K562 (cell line): Measurements from ENCODE around the gene FAM227A. TPM values are rescaled to one million over a fixed set of nuclear protein-coding genes. Genes with fewer than 3 reads are reported as not detected.

Experiments used
- ATAC-seq: fragments of 200-7000 bp; cut with Tn5 transposase; 3 replicates; pipeline ENCODE4 v1.9.1; 2020; ENCODE audit warnings: moderate library complexity
- BruUV-seq: library from RNA; stranded (reverse); fragments of 400-500 nt; replicated peaks from 2 replicates; lab custom pipeline; 2021; lab: Mats Ljungman, UMichigan
- CTCF ChIA-PET: fragments of 300-600 bp; formaldehyde crosslinking; extraction: SDS; loops from one replicate; lab custom pipeline; 2021; ENCODE audit warnings: low intra/inter-chr PET ratio; lab: Yijun Ruan, JAX
- POLR2A ChIA-PET: fragments of 300-600, 350-650 bp; sonication (Branson Sonifier 250); formaldehyde crosslinking; extraction: SDS; loops from one replicate; lab custom pipeline; 2021; ENCODE audit warnings: antibody characterized with exemption, inconsistent platforms; lab: Yijun Ruan, JAX
- DNase-seq, 4 experiments: peaks; one replicate each; pipeline versions ENCODE4 v3.0.0 to v3.0.0-alpha.2; 2011 to 2018; ENCODE audit warnings: low spot score in 3 of 4, mixed read lengths in 3 of 4; ENCODE audit errors: extremely low read depth in 1 of 4
- FAIRE-seq: peaks from 2 replicates; lab custom pipeline; 2011; peaks lifted over from hg19 to GRCh38; lab: Jason Lieb, UNC
- H2AFZ ChIP-seq: 2 replicates; pipeline ENCODE4 v1.6.0; 2011; ENCODE audit warnings: low read depth, low read length, control low read depth, inconsistent platforms
- H3K27ac ChIP-seq: fragments of 200-600 bp; 3 replicates; pipeline ENCODE4 v1.8.0; 2011; ENCODE audit warnings: low read depth, mild to moderate bottlenecking, control low read depth, inconsistent platforms, low read length, moderate library complexity, mixed read lengths; ENCODE audit errors: extremely low read depth
- H3K27me3 ChIP-seq, 2 experiments: fragments of 300-600 bp in 1 of 2; 2 replicates in 1 of 2; 3 replicates in 1 of 2; pipeline versions ENCODE4 v1.6.0 to v1.8.0; 2011; ENCODE audit warnings: inconsistent platforms in 2 of 2, low read length in 2 of 2, mild to moderate bottlenecking in 1 of 2, mixed read lengths in 1 of 2, moderate library complexity in 1 of 2; ENCODE audit not compliant: control insufficient read depth in 2 of 2, insufficient read depth in 2 of 2
- H3K36me3 ChIP-seq: fragments of 300-600 bp; 3 replicates; pipeline ENCODE4 v1.8.0; 2011; ENCODE audit warnings: mild to moderate bottlenecking, low read length, inconsistent platforms; ENCODE audit not compliant: control insufficient read depth, insufficient read depth
- H3K4me1 ChIP-seq, 2 experiments: fragments of 200-600 bp in 1 of 2; replicated peaks in 1 of 2; 2 replicates in 1 of 2; 3 replicates in 1 of 2; pipeline versions ENCODE4 v1.5.1 to v1.8.0; 2011; ENCODE audit warnings: inconsistent platforms in 2 of 2, low read length in 2 of 2, mild to moderate bottlenecking in 1 of 2, mixed read lengths in 1 of 2, moderate library complexity in 1 of 2; ENCODE audit not compliant: control insufficient read depth in 2 of 2, insufficient read depth in 2 of 2
- H3K4me2 ChIP-seq: 2 replicates; pipeline ENCODE4 v1.6.1; 2011; ENCODE audit warnings: low read length, control low read depth, inconsistent platforms, mixed read lengths; ENCODE audit not compliant: insufficient read depth
- H3K4me3 ChIP-seq: fragments of 200-600 bp; sonication (generic), shearing (Covaris generic); 2 replicates; pipeline ENCODE4 v1.5.1; 2016; ENCODE audit warnings: control low read depth, inconsistent platforms
- H3K79me2 ChIP-seq: fragments of 200-600 bp; 3 replicates; pipeline ENCODE4 v1.8.0; 2011; ENCODE audit warnings: low read length, inconsistent platforms; ENCODE audit not compliant: control insufficient read depth, insufficient read depth
- H3K9ac ChIP-seq, 2 experiments: 2 replicates each; pipeline versions ENCODE4 v1.6.0 to v1.6.1; 2011; ENCODE audit warnings: low read depth in 2 of 2, low read length in 2 of 2, control low read depth in 1 of 2, inconsistent platforms in 1 of 2, mild to moderate bottlenecking in 1 of 2, mixed read lengths in 1 of 2; ENCODE audit not compliant: insufficient read depth in 1 of 2
- H3K9me1 ChIP-seq: one replicate; pipeline ENCODE4 v1.6.0; 2011; ENCODE audit warnings: inconsistent platforms, mild to moderate bottlenecking, low read length, moderate library complexity; ENCODE audit not compliant: control insufficient read depth, insufficient read depth
- H3K9me3 ChIP-seq: replicated peaks from 2 replicates; pipeline ENCODE4 v1.5.1; 2011; ENCODE audit warnings: low read depth, low read length, inconsistent platforms; ENCODE audit not compliant: control insufficient read depth, insufficient read depth
- H4K20me1 ChIP-seq: replicated peaks from 2 replicates; pipeline ENCODE4 v1.6.1; 2011; ENCODE audit warnings: low read length, inconsistent platforms, mixed read lengths; ENCODE audit not compliant: control insufficient read depth, insufficient read depth
- AFF4 ChIP-seq: sonication (generic); formaldehyde crosslinking; IDR thresholded peaks from 2 replicates; pipeline ENCODE4 v1.8.0; 2023; ENCODE audit warnings: mild to moderate bottlenecking, missing genetic modification reagents
- ATF3 ChIP-seq, 2 experiments: fragments of 450-650 bp in 1 of 2; sonication (generic) in 1 of 2; formaldehyde crosslinking in 1 of 2; IDR thresholded peaks in 1 of 2; conservative IDR thresholded peaks in 1 of 2; 2 replicates each; pipeline versions ENCODE4 v1.6.1 to v1.8.1; 2016 to 2023; ENCODE audit warnings: mild to moderate bottlenecking in 2 of 2, moderate library complexity in 2 of 2, inconsistent platforms in 1 of 2, missing genetic modification reagents in 1 of 2
- CTCF ChIP-seq, 3 experiments: IDR thresholded peaks in 2 of 3; conservative IDR thresholded peaks in 1 of 3; 2 replicates each; pipeline ENCODE4 v1.5.1; 2011 to 2012; ENCODE audit warnings: low read length in 3 of 3, mild to moderate bottlenecking in 3 of 3, control low read depth in 2 of 3, improper control_type of control experiment in 1 of 3, inconsistent platforms in 1 of 3, low read depth in 1 of 3, mixed read lengths in 1 of 3, moderate library complexity in 1 of 3; ENCODE audit not compliant: insufficient read depth in 2 of 3
- FOSL1 ChIP-seq: fragments of 200-800 bp; sonication (Bioruptor generic); conservative IDR thresholded peaks from 2 replicates; pipeline ENCODE4 v1.6.1; 2016; ENCODE audit warnings: missing genetic modification characterization, missing compliant biosample characterization
- HINFP ChIP-seq: fragments of 450-650 bp; conservative IDR thresholded peaks from 2 replicates; pipeline ENCODE4 v1.6.1; 2016; ENCODE audit warnings: missing genetic modification characterization, low read depth, mild to moderate bottlenecking, control low read depth, missing compliant biosample characterization
- PHF8 ChIP-seq: fragments of 200-600 bp; sonication (generic); IDR thresholded peaks from 2 replicates; pipeline ENCODE4 v1.6.1; 2012; ENCODE audit warnings: mixed run types, mild to moderate bottlenecking, inconsistent platforms, low read length, moderate library complexity, borderline replicate concordance
- RBBP5 ChIP-seq: fragments of 200-600 bp; sonication (generic); IDR thresholded peaks from 2 replicates; pipeline ENCODE4 v1.6.1; 2012; ENCODE audit warnings: borderline replicate concordance, mild to moderate bottlenecking, low read length, control low read depth, inconsistent platforms; ENCODE audit not compliant: insufficient read depth, poor library complexity, severe bottlenecking
- SRF ChIP-seq, 2 experiments: fragments of 250-450, 450-650 bp in 1 of 2; sonication (Bioruptor Pico) in 1 of 2; sonication (generic) in 1 of 2; formaldehyde crosslinking; IDR thresholded peaks; 2 replicates each; pipeline versions ENCODE4 v1.5.0 to v1.5.1; 2020 to 2022; ENCODE audit warnings: mild to moderate bottlenecking in 1 of 2, missing genetic modification reagents in 1 of 2
- TGIF2 ChIP-seq: sonication (generic); formaldehyde crosslinking; IDR thresholded peaks from 2 replicates; pipeline ENCODE4 v1.8.1; 2022; ENCODE audit warnings: mild to moderate bottlenecking, missing genetic modification reagents, moderate library complexity
- ZC3H8 ChIP-seq: fragments of 450-650 bp; IDR thresholded peaks from 2 replicates; pipeline ENCODE4 v1.6.1; 2017
- WGBS: fragments of 100-300 bp; shearing (Covaris generic); methylation state at CpG from one replicate; pipeline ENCODE4 v1.1.6; 2016; ENCODE audit warnings: low coverage, mixed read lengths; ENCODE audit not compliant: insufficient coverage; ENCODE audit errors: missing lambda C conversion rate; 5-methylcytosine and 5-hydroxymethylcytosine counted together
- in situ Hi-C: fragments of 300-500 bp; cut with MboI; formaldehyde crosslinking; loops from 4 replicates; pipeline ENCODE4 v1.15.0; 2018; ENCODE audit warnings: inconsistent platforms, mixed read lengths
- intact Hi-C: fragments of 100-400 bp; cut with micrococcal nuclease; formaldehyde crosslinking; loops from 2 replicates; pipeline ENCODE4 v1.14.2; 2022
- polyA plus RNA-seq, 8 experiments: library from polyadenylated mRNA; depleted of rRNA in 4 of 8; stranded (reverse) in 5 of 8; unstranded in 3 of 8; fragments of >200 nt; fragmentation: Nextera tagmentation in 2 of 8; fragmentation: Illumina TruSeq in 1 of 8; extraction: Ambion mirVana in 2 of 8; extraction: Trizol in 1 of 8; gene quantifications; 2 replicates each; pipeline versions ENCODE4 v1.2.1 to v1.2.3, GENCODE V29; 2011 to 2014; ENCODE audit warnings: inconsistent platforms in 1 of 8, missing spikeins in 1 of 8
- total RNA-seq, 7 experiments: library from RNA; depleted of rRNA in 6 of 7; stranded (reverse); fragments of >200 nt in 6 of 7; fragmentation: Illumina TruSeq in 2 of 7; extraction: Trizol in 2 of 7; gene quantifications; 2 replicates each; pipeline versions ENCODE4 v1.2.1 to v1.2.3, GENCODE V29; 2011 to 2021; ENCODE audit warnings: low replicate concordance in 1 of 7

FAM227A gene
- total and polyA plus RNA-seq, 9 of the 15 experiments (the other 6 are each of a cell fraction or from before 2014, with no cell fraction given) = 0.10 to 2.2 (median 0.83) TPM

- Histone ChIP-seq H3K27me3 (no peaks in the 10 kb centered on the region), H3K4me1 (peaks cover 4 to 13% of the 10 kb centered on the region in 2 experiments; a peak in 4 of 5 replicates), H3K9me3 (0 out of 2 replicates have a peak, but pooled peaks cover 1% of the 10 kb centered on the region), H3K4me3 (peak within 1 kb of the TSS; percentile 89), H3K36me3 (peaks cover 41% of the 10 kb centered on the region; the same call in 2 of the 3 replicates), H3K9me1 (no peaks in the 10 kb centered on the region), H2AFZ (peak within 1 kb of the TSS; percentile 94), H4K20me1 (no peaks in the 10 kb centered on the region), H3K27ac (peak within 1 kb of the TSS; percentile 73), H3K79me2 (peaks cover 19% of the 10 kb centered on the region), H3K4me2 (peak within 1 kb of the TSS; percentile 95), H3K9ac (peak within 1 kb of the TSS; percentile 81 to 97)
- ChIA-PET CTCF (no interaction called here), POLR2A (interaction anchor here (0.6 to 1.7 kb wide), 18 partner anchors 9 to 604 kb away, joined by 3 to 12 read pairs (median 4); partner anchors contain the start of gene GTPBP1)
- FAIRE-seq (peak; percentile 62), DNase-seq (peak; percentile 81 to 89 (median 84)), ATAC-seq (peak; percentile 99)
- BruUV-seq = no TSS peak
- WGBS = under 1% methylated on average over 45 of the region's 60 CpGs
- intact Hi-C loops = no loop called here
- in situ Hi-C loops = no loop called here
- TF ChIP-seq AFF4 (CRISPR knock-in tag) (0 out of 2 replicates have a peak, but pooled peaks have one; percentile 33), TGIF2 (CRISPR knock-in tag) (no peak), ZC3H8 (no peak), HINFP (tag) (no peak), FOSL1 (0 out of 2 replicates have a peak, but pooled peaks have one; percentile 22), ATF3 (IDR thresholded peaks at IDR 0.05) (no peak), ATF3 (CRISPR knock-in tag; conservative IDR thresholded peaks at IDR 0.05) (no peak), SRF (CRISPR knock-in tag; IDR thresholded peaks at IDR 0.05) (no peak), RBBP5 (peak; percentile 99), PHF8 (peak; percentile 86; the same call in 1 of the 2 replicates), CTCF (IDR thresholded peaks at IDR 0.05 in 2 of 3, conservative IDR thresholded peaks at IDR 0.05 in 1 of 3; ENCODE audit: insufficient read depth in 2 of 3, low read depth in 1 of 3, low read length in 3 of 3) (peak; percentile 71 to 79 (median 76))
Observed at GRCh38 chr22:38681582-38682335, 25.6 kb upstream of the FAM227A start, which contains the start of gene TOMM22. Gene TOMM22 (plus strand): TSS chr22:38681957. CDS start chr22:38681979, 22 bp downstream.
